T-helper 1 cell treated with Interleukin-12 subunit alpha and Interleukin-12 subunit beta and Interleukin-4 antibody, amounts not matched to agents 30 μg/mL and 1 μg/mL, for 36 hours (primary cell): ENCODE measurements around the gene TDRD3.
A peak's percentile ranks its signal among the peaks of the same experiment; 100 is the strongest.
"Not testable (repeated sequence)": the region's sequence is repeated elsewhere in the genome, so short reads cannot be mapped to it uniquely, and the experiment has no call there.

Experiments used
- H3K27ac Mint-ChIP-seq: one replicate; pipeline ENCODE4 v1.8.0; 2021; ENCODE audit warnings: mild to moderate bottlenecking, mixed read lengths
- H3K27me3 Mint-ChIP-seq: one replicate; pipeline ENCODE4 v1.8.0; 2021; ENCODE audit warnings: low read depth, mixed read lengths
- H3K36me3 Mint-ChIP-seq: one replicate; pipeline ENCODE4 v1.8.0; 2021; ENCODE audit warnings: low read depth, mixed read lengths
- H3K4me1 Mint-ChIP-seq: one replicate; pipeline ENCODE4 v1.8.0; 2021; ENCODE audit warnings: low read depth, mixed read lengths
- H3K4me3 Mint-ChIP-seq: one replicate; pipeline ENCODE4 v1.8.0; 2021; ENCODE audit warnings: mild to moderate bottlenecking, moderate library complexity, mixed read lengths
- H3K9me3 Mint-ChIP-seq: one replicate; pipeline ENCODE4 v1.8.0; 2021; ENCODE audit warnings: mixed read lengths

The TDRD3 gene

DNA sequence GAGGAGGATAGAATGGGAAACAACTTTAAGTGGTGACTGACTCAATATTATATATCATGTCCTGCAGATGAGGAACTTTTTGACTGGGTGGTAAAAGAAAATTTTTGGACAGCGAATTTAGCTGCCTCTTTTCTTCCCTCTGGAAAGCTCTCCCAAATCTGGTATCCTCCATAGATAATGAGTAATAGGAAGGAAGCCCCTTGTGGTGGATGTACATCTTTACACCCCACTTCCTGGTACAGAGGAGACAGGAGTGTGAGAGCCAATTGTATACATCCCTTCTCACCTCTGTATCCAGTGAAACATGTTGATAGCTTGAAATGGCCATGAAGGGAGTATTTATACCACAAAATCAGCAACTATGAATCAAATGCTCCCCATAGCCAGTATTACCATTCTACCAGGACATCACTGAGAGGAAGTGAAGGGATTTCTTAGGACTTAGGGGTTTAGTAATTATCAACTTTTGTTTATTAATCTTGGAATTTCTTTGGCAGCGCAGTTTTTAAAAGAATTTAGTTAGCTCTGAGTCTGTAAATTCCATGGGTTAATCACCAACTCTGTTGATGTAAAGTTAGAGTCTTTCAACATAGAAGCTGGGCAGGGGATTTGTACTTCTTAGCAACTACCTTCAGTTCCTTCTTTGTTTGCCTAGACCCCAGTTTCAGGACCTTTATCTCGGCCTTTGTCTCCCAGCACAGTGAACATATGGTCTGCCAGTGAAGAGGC, 17.0 kb upstream of the TDRD3 start:
- Mint-ChIP-seq H3K27ac (no peak overlapping the region), H3K4me3 (no peak overlapping the region), H3K27me3 (peaks cover 15% of the 10 kb centered on the region), H3K9me3 (peaks cover 6% of the 10 kb centered on the region), H3K36me3 (no peaks in the 10 kb centered on the region), H3K4me1 (no peaks in the 10 kb centered on the region)

DNA sequence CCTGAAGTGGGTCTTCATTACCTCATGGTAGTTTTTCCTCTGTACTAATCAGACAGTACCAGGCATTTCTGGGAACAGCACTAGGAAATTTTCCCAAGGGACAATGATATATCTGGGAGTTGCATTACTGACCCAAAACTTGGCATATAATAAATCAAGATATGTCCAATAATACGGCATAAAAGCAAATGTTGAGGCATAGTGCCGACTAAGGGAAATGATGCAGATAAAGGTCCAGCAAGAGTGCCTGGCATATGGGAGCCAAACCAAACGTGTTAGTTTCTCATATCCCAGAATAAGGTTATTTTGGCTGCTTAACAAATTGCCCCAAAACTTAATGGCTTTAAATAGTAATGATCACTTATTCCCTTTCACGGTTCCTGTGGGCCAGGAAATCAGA, 12.1 kb upstream of the TDRD3 start:
- Mint-ChIP-seq H3K4me3 (no peak overlapping the region), H3K27ac (no peak overlapping the region), H3K36me3 (no peaks in the 10 kb centered on the region)

DNA sequence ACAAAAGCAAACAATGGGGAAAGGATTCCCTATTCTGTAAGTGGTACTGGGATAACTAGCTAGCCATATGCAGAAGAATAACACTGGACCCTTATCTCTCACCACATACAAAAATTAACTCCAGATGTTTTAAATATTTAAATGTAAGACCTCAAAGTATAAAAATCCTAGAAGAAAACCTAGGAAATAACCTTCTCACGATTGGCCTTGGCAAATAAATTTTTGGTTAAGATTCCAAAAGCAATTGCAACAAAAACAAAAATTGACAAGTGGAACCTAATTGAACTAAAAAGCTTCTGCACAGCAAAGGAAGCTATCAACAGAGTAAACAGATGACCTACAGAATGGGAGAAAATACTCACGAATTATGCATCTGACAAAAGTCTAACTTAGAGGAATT, 10.8 kb upstream of the TDRD3 start:
- Mint-ChIP-seq H3K36me3 (no peaks in the 10 kb centered on the region), H3K4me1 (no peaks in the 10 kb centered on the region), H3K27ac (no peak overlapping the region)

More for the DNA sequence above, 12.1 kb upstream of the TDRD3 start:
- Mint-ChIP-seq H3K9me3 (no peaks in the 10 kb centered on the region), H3K4me1 (no peaks in the 10 kb centered on the region), H3K27me3 (peaks cover 24% of the 10 kb centered on the region)

GRCh38 chr13:60392131-60392530, 4.9 kb upstream of the TDRD3 start:
- Mint-ChIP-seq H3K27me3 (peaks cover 4% of the 10 kb centered on the region), H3K4me3 (no peak overlapping the region), H3K36me3 (no peaks in the 10 kb centered on the region), H3K9me3 (no peaks in the 10 kb centered on the region), H3K4me1 (peaks cover 4% of the 10 kb centered on the region), H3K27ac (no peak overlapping the region)

More for the DNA sequence above, 10.8 kb upstream of the TDRD3 start:
- H3K4me3 Mint-ChIP-seq = no peak overlapping the region
- H3K9me3 Mint-ChIP-seq = no peaks in the 10 kb centered on the region
- H3K27me3 Mint-ChIP-seq = peaks cover 23% of the 10 kb centered on the region

GRCh38 chr13:60395971-60396782, 843 bp upstream of the TDRD3 start:
- Mint-ChIP-seq H3K27ac (peak overlapping the region; percentile 95), H3K27me3 (peaks cover under 1% of the 10 kb centered on the region), H3K36me3 (peaks cover 3% of the 10 kb centered on the region), H3K9me3 (no peaks in the 10 kb centered on the region), H3K4me3 (peak overlapping the region; percentile 93), H3K4me1 (peaks cover 26% of the 10 kb centered on the region)

GRCh38 chr13:60397704-60398378, 821 bp downstream of the TDRD3 start:
- H3K4me3 Mint-ChIP-seq = peak overlapping the region; percentile 87
- H3K27ac Mint-ChIP-seq = peak overlapping the region; percentile 95
- peaks cover 32% of the 10 kb centered on the region for H3K4me1 Mint-ChIP-seq
- peaks cover 3% of the 10 kb centered on the region for H3K36me3 Mint-ChIP-seq
- H3K9me3 Mint-ChIP-seq = no peaks in the 10 kb centered on the region
- no peaks in the 10 kb centered on the region for H3K27me3 Mint-ChIP-seq

DNA sequence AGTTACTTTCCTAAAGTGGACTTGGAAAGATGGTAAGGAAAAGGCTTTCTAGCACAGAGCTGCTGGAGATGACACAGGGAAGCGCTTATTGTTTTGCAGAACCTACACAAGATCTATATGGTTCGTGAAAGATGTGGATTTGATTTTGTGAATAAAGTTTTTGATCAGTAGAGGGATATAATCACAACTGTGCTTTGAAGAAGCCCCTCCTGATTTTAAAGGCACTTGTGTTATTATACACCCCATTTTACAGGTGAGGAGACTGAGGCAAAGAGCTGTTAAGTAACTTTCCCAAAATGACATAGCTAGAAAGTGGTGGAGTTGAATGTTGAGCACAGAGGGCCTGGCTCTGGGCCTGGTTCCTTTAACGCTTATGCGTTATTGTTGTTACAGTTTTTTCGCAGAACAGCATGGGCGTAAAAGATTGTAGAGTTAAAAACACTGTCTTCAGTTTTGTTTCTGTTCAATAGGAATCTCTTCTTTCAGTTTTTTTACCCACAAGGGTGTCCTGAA, 1.4 kb downstream of the TDRD3 start:
- H3K9me3 Mint-ChIP-seq = no peaks in the 10 kb centered on the region
- peak overlapping the region; percentile 87 for H3K4me3 Mint-ChIP-seq
- peak overlapping the region; percentile 95 for H3K27ac Mint-ChIP-seq
- H3K27me3 Mint-ChIP-seq = no peaks in the 10 kb centered on the region
- H3K36me3 Mint-ChIP-seq = peaks cover 3% of the 10 kb centered on the region
- H3K4me1 Mint-ChIP-seq = peaks cover 32% of the 10 kb centered on the region

- Mint-ChIP-seq H3K27me3 (no peaks in the 10 kb centered on the region), H3K9me3 (no peaks in the 10 kb centered on the region), H3K4me3 (peak overlapping the region; percentile 76), H3K27ac (peak overlapping the region; percentile 77), H3K36me3 (peaks cover 3% of the 10 kb centered on the region), H3K4me1 (peaks cover 32% of the 10 kb centered on the region)
These were observed 2.0 kb downstream of the TDRD3 start for GRCh38 chr13:60398907-60399589.

DNA sequence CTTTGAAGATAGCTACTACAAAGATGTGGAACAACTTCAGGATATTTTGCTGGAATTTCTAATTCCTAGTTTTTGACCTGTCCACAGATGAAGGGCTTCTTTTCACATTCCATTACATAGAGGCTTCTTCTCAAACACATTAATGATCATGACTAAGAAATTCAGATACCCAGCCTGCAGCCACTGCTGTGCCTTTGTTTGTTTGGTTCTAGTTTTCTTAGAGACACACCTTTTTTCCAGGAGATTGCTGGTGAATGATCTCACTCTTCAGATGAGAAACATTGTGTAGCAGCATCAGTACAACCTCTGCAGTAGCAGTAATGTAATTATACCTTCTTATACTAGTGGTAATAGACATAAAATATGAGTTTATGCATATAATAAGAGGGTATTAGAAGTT, 5.0 kb downstream of the TDRD3 start:
- Mint-ChIP-seq H3K4me1 (peaks cover 29% of the 10 kb centered on the region), H3K36me3 (peaks cover 3% of the 10 kb centered on the region), H3K9me3 (no peaks in the 10 kb centered on the region), H3K27ac (no peak overlapping the region), H3K27me3 (no peaks in the 10 kb centered on the region), H3K4me3 (no peak overlapping the region)

- Mint-ChIP-seq H3K4me1 (peaks cover 5% of the 10 kb centered on the region), H3K27me3 (no peaks in the 10 kb centered on the region), H3K4me3 (no peak overlapping the region)
These were observed 10.1 kb downstream of the TDRD3 start for GRCh38 chr13:60407095-60407494.

DNA sequence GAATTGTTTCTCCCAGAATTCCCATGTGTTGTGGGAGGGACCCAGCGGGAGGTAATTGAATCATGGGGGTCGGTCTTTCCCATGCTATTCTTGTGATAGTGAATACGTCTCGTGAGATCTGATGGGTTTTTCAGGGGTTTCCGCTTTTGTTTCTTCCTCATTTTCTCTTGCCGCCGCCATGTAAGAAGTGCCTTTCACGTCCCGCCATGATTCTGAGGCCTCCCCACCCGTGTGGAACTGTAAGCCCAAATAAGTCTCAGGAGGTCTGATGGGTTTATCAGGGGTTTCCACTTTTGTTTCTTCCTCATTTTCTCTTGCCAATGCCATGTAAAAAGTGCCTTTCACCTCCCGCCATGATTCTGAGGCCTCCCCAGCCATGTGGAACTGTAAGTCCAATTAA, 10.8 kb downstream of the TDRD3 start:
- not testable (repeated sequence) for H3K36me3 Mint-ChIP-seq

More at GRCh38 chr13:60407095-60407494, 10.1 kb downstream of the TDRD3 start:
- H3K27ac Mint-ChIP-seq = no peak overlapping the region
- H3K9me3 Mint-ChIP-seq = peaks cover 11% of the 10 kb centered on the region
- H3K36me3 Mint-ChIP-seq = peaks cover 5% of the 10 kb centered on the region

DNA sequence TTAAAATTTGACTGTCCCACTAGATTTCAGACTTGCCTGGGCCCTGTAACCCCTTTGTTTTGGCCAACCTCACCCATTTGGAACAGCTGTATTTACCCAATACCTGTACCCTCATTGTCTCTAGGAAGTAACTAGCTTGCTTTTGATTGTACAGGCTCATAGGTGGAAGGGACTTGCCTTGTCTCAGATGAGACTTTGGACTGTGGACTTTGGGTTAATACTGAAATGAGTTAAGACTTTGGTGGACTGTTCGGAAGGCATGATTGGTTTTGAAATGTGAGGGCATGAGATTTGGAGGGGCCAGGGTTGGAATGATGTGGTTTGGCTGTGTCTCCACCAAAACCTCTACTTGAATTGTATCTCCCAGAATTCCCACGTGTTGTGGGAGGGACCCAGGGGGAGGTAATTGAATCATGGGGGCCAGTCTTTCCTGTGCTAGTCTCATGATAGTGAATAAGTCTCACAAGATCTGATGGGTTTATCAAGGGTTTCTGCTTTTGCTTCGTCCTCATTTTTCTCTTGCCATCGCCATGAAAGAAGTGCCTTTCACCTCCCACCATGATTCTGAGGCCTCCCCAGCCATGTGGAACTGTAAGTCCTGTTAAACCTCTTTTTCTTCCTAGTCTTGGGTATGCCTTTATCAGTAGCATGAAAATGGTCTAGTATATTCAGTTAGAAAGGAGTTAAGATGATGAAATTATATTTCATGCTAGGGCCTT, 12.7 kb downstream of the TDRD3 start:
- not testable (repeated sequence) for H3K27ac Mint-ChIP-seq, H3K4me3 Mint-ChIP-seq, H3K36me3 Mint-ChIP-seq, H3K27me3 Mint-ChIP-seq, H3K4me1 Mint-ChIP-seq
- peaks cover 11% of the 10 kb centered on the region for H3K9me3 Mint-ChIP-seq

More for the DNA sequence above, 10.8 kb downstream of the TDRD3 start:
- H3K9me3 Mint-ChIP-seq = peaks cover 11% of the 10 kb centered on the region
- not testable (repeated sequence) for H3K27me3 Mint-ChIP-seq, H3K4me3 Mint-ChIP-seq, H3K27ac Mint-ChIP-seq, H3K4me1 Mint-ChIP-seq

- Mint-ChIP-seq H3K36me3 (peaks cover 5% of the 10 kb centered on the region), H3K4me1 (peaks cover 4% of the 10 kb centered on the region), H3K9me3 (peaks cover 11% of the 10 kb centered on the region), H3K27me3 (no peaks in the 10 kb centered on the region), H3K4me3 (no peak overlapping the region), H3K27ac (no peak overlapping the region)
These were observed 13.3 kb downstream of the TDRD3 start for GRCh38 chr13:60410299-60410698.
